GM19351 (cell line): ENCODE measurements around the gene PSMG2.
"Not testable (repeated sequence)": the region's sequence is repeated elsewhere in the genome, so short reads cannot be mapped to it uniquely, and the experiment has no call there.

Experiments used
- ATAC-seq: cut with Tn5 transposase; IDR thresholded peaks from one replicate; pipeline ENCODE4 v1.9.1; 2021; ENCODE audit warnings: mild to moderate bottlenecking, moderate library complexity; ENCODE audit not compliant: unreplicated experiment

PSMG2 gene

GRCh38 chr18:12721495-12722275 lies 18.8 kb downstream of the PSMG2 start:
- ATAC-seq, result no peak

- no peak for ATAC-seq
Measured at GRCh38 chr18:12722731-12723130, 19.9 kb downstream of the PSMG2 start.

- ATAC-seq, result no peak
Measured at GRCh38 chr18:12726331-12726730, 23.5 kb downstream of the PSMG2 start.

- ATAC-seq, result no peak
Measured at GRCh38 chr18:12726774-12727550, 24.1 kb downstream of the PSMG2 start.

- no peak for ATAC-seq
Measured at GRCh38 chr18:12737243-12737902, 34.5 kb downstream of the PSMG2 start.

GRCh38 chr18:12741351-12741750 lies 38.5 kb downstream of the PSMG2 start:
- ATAC-seq, result no peak

GRCh38 chr18:12742453-12742852 lies 39.6 kb downstream of the PSMG2 start:
- no peak for ATAC-seq

GRCh38 chr18:12744103-12744502 lies 41.3 kb downstream of the PSMG2 start:
- no peak for ATAC-seq

GRCh38 chr18:12745095-12745795 lies 42.4 kb downstream of the PSMG2 start:
- ATAC-seq, result no peak

GRCh38 chr18:12747530-12748315 lies 44.9 kb downstream of the PSMG2 start:
- no peak for ATAC-seq

- no peak for ATAC-seq
Measured at GRCh38 chr18:12748671-12749070, 45.8 kb downstream of the PSMG2 start.

- ATAC-seq, result no peak
Measured at GRCh38 chr18:12749121-12749520, 46.3 kb downstream of the PSMG2 start.

- no peak for ATAC-seq
Measured at GRCh38 chr18:12750076-12750714, 47.4 kb downstream of the PSMG2 start.

GRCh38 chr18:12750715-12751502 lies 48.1 kb downstream of the PSMG2 start:
- no peak for ATAC-seq

- ATAC-seq, result no peak
Measured at GRCh38 chr18:12751503-12751884, 48.7 kb downstream of the PSMG2 start.

GRCh38 chr18:12751891-12752290 lies 49.0 kb downstream of the PSMG2 start:
- no peak for ATAC-seq

GRCh38 chr18:12754511-12754910 lies 51.7 kb downstream of the PSMG2 start:
- ATAC-seq, result no peak

- not testable (repeated sequence) for ATAC-seq
Measured at GRCh38 chr18:12755606-12756005, 52.8 kb downstream of the PSMG2 start.

- ATAC-seq, result not testable (repeated sequence)
Measured at GRCh38 chr18:12756619-12757239, 53.9 kb downstream of the PSMG2 start.
